Keratinocyte (primary cell): Measurements from ENCODE around the gene EIF2S3. TPM values are rescaled to one million over a fixed set of nuclear protein-coding genes. Genes with fewer than 3 reads are reported as not detected.
A peak's percentile ranks its signal among the peaks of the same experiment; 100 is the strongest.

Experiments used
- DNase-seq: peaks from one replicate; pipeline ENCODE4 v3.0.0-alpha.2; 2011; ENCODE audit warnings: low read depth, missing footprints, low spot score
- FAIRE-seq: peaks from 2 replicates; lab custom pipeline; 2011; peaks lifted over from hg19 to GRCh38; lab: Jason Lieb, UNC
- H2AFZ ChIP-seq: 2 replicates; pipeline ENCODE4 v1.6.0; 2012; ENCODE audit warnings: low read length, control low read depth, inconsistent platforms; ENCODE audit not compliant: control insufficient read depth
- H3K27ac ChIP-seq: 2 replicates; pipeline ENCODE4 v1.5.1; 2011; ENCODE audit warnings: low read length; ENCODE audit not compliant: control insufficient read depth, insufficient read depth
- H3K27me3 ChIP-seq: 3 replicates; pipeline ENCODE4 v1.6.0; 2011; ENCODE audit warnings: low read length; ENCODE audit not compliant: control insufficient read depth, insufficient read depth; ENCODE audit errors: extremely low read depth
- H3K36me3 ChIP-seq, 2 experiments: 2 replicates in 1 of 2; 3 replicates in 1 of 2; pipeline ENCODE4 v1.5.1; 2011; ENCODE audit warnings: low read length in 2 of 2, mild to moderate bottlenecking in 1 of 2; ENCODE audit not compliant: control insufficient read depth in 2 of 2, insufficient read depth in 2 of 2; ENCODE audit errors: extremely low read depth in 1 of 2
- H3K4me1 ChIP-seq: 3 replicates; pipeline ENCODE4 v1.5.1; 2011; ENCODE audit warnings: low read length; ENCODE audit not compliant: control insufficient read depth, insufficient read depth; ENCODE audit errors: extremely low read depth
- H3K4me2 ChIP-seq: 3 replicates; pipeline ENCODE4 v1.6.0; 2011; ENCODE audit warnings: low read depth, low read length; ENCODE audit not compliant: control insufficient read depth, insufficient read depth; ENCODE audit errors: extremely low read depth
- H3K4me3 ChIP-seq, 3 experiments: fragments of 200-600 bp in 1 of 3; sonication (generic) in 1 of 3; 2 replicates in 2 of 3; 3 replicates in 1 of 3; pipeline ENCODE4 v1.5.1; 2011 to 2016; ENCODE audit warnings: low read length in 3 of 3, mild to moderate bottlenecking in 3 of 3, control low read depth in 2 of 3, inconsistent platforms in 1 of 3, low read depth in 1 of 3, mixed read lengths in 1 of 3, mixed run types in 1 of 3, moderate library complexity in 1 of 3; ENCODE audit not compliant: control insufficient read depth in 2 of 3, insufficient read depth in 2 of 3; ENCODE audit errors: extremely low read depth in 1 of 3
- H3K79me2 ChIP-seq: 2 replicates; pipeline ENCODE4 v1.6.0; 2012; ENCODE audit warnings: low read length; ENCODE audit not compliant: control insufficient read depth, insufficient read depth
- H3K9ac ChIP-seq: 3 replicates; pipeline ENCODE4 v1.6.0; 2011; ENCODE audit warnings: low read length; ENCODE audit not compliant: control insufficient read depth, insufficient read depth; ENCODE audit errors: extremely low read depth
- H3K9me1 ChIP-seq: 3 replicates; pipeline ENCODE4 v1.6.0; 2011; ENCODE audit warnings: low read length; ENCODE audit not compliant: control insufficient read depth, insufficient read depth; ENCODE audit errors: extremely low read depth
- H3K9me3 ChIP-seq: 2 replicates; pipeline ENCODE4 v1.5.1; 2012; ENCODE audit warnings: low read depth, low read length; ENCODE audit not compliant: control insufficient read depth
- H4K20me1 ChIP-seq: 3 replicates; pipeline ENCODE4 v1.6.0; 2011; ENCODE audit warnings: low read length; ENCODE audit not compliant: control insufficient read depth, insufficient read depth; ENCODE audit errors: extremely low read depth
- EZH2 ChIP-seq: IDR thresholded peaks from one replicate; pipeline ENCODE4 v1.6.1; 2012; ENCODE audit warnings: inconsistent platforms, mild to moderate bottlenecking, low read length, moderate library complexity
- dilution Hi-C: fragments of 300-500 bp; cut with MboI; formaldehyde crosslinking; loops from one replicate; pipeline ENCODE4 v1.7.0; 2020; ENCODE audit warnings: low sequenced_read_pairs; ENCODE audit not compliant: extremely low pct_ligation_motif_present
- polyA plus RNA-seq, 5 experiments: library from polyadenylated mRNA; depleted of rRNA in 3 of 5; stranded (reverse) in 3 of 5; stranded (forward) in 1 of 5; unstranded in 1 of 5; fragments of >200 nt; gene quantifications; 1 replicate in 1 of 5; 2 replicates in 3 of 5; 3 replicates in 1 of 5; pipeline versions ENCODE4 v1.2.1 to v1.2.3, GENCODE V29; 2011 to 2012; ENCODE audit warnings: missing spikeins in 2 of 5, low read depth in 1 of 5, low replicate concordance in 1 of 5
- TF ChIP-seq, protein P1 (sequence below), 3 experiments: IDR thresholded peaks in 1 of 3; conservative IDR thresholded peaks in 1 of 3; optimal IDR thresholded peaks in 1 of 3; 2 replicates in 2 of 3; 3 replicates in 1 of 3; pipeline versions ENCODE3 to v1.5.1; 2011; ENCODE audit warnings: low read length in 3 of 3, mild to moderate bottlenecking in 3 of 3, moderate library complexity in 2 of 3, control low read depth in 1 of 3, inconsistent platforms in 1 of 3; ENCODE audit not compliant: insufficient read depth in 2 of 3; ENCODE audit errors: extremely low read depth in 1 of 3

EIF2S3 gene
- polyA plus RNA-seq, 1 donor (not counting 4 experiments of a cell fraction or from before 2014, with no cell fraction given) = 127 TPM

DNA sequence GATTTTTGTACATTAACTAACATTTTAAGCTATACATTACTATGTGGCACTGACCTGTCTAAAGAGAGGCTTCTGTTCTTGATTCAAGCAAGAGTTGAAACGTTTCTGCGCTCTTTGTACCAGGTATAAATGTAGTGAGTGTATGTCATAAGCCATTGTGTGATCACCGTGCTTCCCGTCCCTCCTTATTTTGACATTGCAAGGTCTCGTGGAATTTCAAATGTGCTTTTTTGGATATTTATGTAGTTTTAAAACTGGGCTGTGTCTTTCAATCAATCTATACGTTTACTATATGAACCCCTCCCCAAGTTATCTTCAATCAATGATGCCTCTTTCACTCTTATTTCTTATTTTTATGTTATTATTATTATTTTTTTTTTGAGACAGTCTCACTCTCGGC, 27.7 kb upstream of the EIF2S3 start, which contains the start of gene KLHL15:
KLHL15 (minus strand) TSS at position 101 of the 400 bp plus-strand sequence. CDS start 20,493 bp downstream, outside the sequence.
- DNase-seq (no peak), FAIRE-seq (no peak)
- H2AFZ ChIP-seq = peak within 1 kb of the TSS; percentile 81
- dilution Hi-C loops = no loop called here
- no peak for TF ChIP-seq EZH2
- TF ChIP-seq, protein P1, sequence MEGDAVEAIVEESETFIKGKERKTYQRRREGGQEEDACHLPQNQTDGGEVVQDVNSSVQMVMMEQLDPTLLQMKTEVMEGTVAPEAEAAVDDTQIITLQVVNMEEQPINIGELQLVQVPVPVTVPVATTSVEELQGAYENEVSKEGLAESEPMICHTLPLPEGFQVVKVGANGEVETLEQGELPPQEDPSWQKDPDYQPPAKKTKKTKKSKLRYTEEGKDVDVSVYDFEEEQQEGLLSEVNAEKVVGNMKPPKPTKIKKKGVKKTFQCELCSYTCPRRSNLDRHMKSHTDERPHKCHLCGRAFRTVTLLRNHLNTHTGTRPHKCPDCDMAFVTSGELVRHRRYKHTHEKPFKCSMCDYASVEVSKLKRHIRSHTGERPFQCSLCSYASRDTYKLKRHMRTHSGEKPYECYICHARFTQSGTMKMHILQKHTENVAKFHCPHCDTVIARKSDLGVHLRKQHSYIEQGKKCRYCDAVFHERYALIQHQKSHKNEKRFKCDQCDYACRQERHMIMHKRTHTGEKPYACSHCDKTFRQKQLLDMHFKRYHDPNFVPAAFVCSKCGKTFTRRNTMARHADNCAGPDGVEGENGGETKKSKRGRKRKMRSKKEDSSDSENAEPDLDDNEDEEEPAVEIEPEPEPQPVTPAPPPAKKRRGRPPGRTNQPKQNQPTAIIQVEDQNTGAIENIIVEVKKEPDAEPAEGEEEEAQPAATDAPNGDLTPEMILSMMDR (optimal IDR thresholded peaks at IDR 0.05 in 1 of 3, IDR thresholded peaks at IDR 0.05 in 1 of 3, conservative IDR thresholded peaks at IDR 0.05 in 1 of 3; ENCODE audit: extremely low read depth in 1 of 3, insufficient read depth in 2 of 3, low read length in 3 of 3) = no peak
- H3K27me3 ChIP-seq = no peaks in the 10 kb centered on the region
- H3K36me3 ChIP-seq = no peaks in the 10 kb centered on the region
- H3K79me2 ChIP-seq = peaks cover 16% of the 10 kb centered on the region
- no peaks in the 10 kb centered on the region for H3K9me1 ChIP-seq
- H3K4me2 ChIP-seq = peak within 1 kb of the TSS; percentile 82
- H3K27ac ChIP-seq = peak within 1 kb of the TSS; percentile 87
- peak within 1 kb of the TSS; percentile 92 for H3K9ac ChIP-seq
- H3K4me3 ChIP-seq = peak within 1 kb of the TSS; percentile 70 to 79 (median 72)
- no peaks in the 10 kb centered on the region for H3K9me3 ChIP-seq
- H3K4me1 ChIP-seq = no peaks in the 10 kb centered on the region
- no peaks in the 10 kb centered on the region for H4K20me1 ChIP-seq

DNA sequence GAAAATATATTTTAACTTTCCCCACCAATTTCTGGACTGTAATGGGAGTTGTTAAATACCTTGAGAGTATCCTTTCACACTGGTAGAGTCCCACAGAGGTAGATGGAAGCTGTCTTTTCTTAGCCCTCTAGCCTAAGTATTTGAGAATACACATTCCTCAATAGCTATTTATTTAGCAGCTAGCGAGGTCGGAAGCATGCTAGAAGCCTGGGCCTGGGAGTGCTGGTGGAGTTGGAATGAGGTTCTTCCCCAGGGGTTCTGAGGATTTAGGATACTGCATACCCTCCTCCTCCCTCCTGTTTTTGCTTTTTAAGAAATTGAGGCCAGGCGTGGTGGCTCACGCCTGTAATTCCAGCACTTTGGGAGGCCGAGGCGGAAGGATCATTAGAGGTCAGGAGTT, 26.8 kb upstream of the EIF2S3 start:
- DNase-seq (no peak), FAIRE-seq (no peak)
- Histone ChIP-seq H3K4me3 (no peak overlapping the region), H3K4me2 (no peak overlapping the region), H3K9me1 (no peaks in the 10 kb centered on the region), H2AFZ (no peak overlapping the region), H3K36me3 (no peaks in the 10 kb centered on the region), H4K20me1 (no peaks in the 10 kb centered on the region), H3K27ac (no peak overlapping the region), H3K27me3 (no peaks in the 10 kb centered on the region), H3K9me3 (no peaks in the 10 kb centered on the region), H3K4me1 (no peaks in the 10 kb centered on the region), H3K9ac (no peak overlapping the region), H3K79me2 (peaks cover 16% of the 10 kb centered on the region)
- TF ChIP-seq EZH2 = no peak
- TF ChIP-seq, protein P1 (optimal IDR thresholded peaks at IDR 0.05 in 1 of 3, IDR thresholded peaks at IDR 0.05 in 1 of 3, conservative IDR thresholded peaks at IDR 0.05 in 1 of 3; ENCODE audit: extremely low read depth in 1 of 3, insufficient read depth in 2 of 3, low read length in 3 of 3) = no peak
- dilution Hi-C loops = no loop called here
